B cell (primary cell): ENCODE measurements around the gene ST6GAL1. TPM values are rescaled to one million over a fixed set of nuclear protein-coding genes. Genes with fewer than 3 reads are reported as not detected.
A peak's percentile ranks its signal among the peaks of the same experiment; 100 is the strongest.

Experiments
- ATAC-seq: fragments of 200-7000 bp; cut with Tn5 transposase; one replicate; pipeline ENCODE4 v1.10.0; 2021; ENCODE audit warnings: low read depth, mild to moderate bottlenecking, moderate number of reproducible peaks, moderate library complexity
- CTCF ChIA-PET: fragments of 350-600 bp; sonication (Branson Sonifier 250); formaldehyde crosslinking; loops from one replicate; lab custom pipeline; 2021; ENCODE audit warnings: antibody characterized with exemption, inconsistent platforms; lab: Charles Lee
- POLR2A ChIA-PET: fragments of 350-600 bp; sonication (Branson Sonifier 250); formaldehyde crosslinking; loops from one replicate; lab custom pipeline; 2021; ENCODE audit warnings: antibody characterized with exemption; lab: Charles Lee
- DNase-seq: peaks from one replicate; pipeline ENCODE4 v3.0.0; 2013
- H2AFZ ChIP-seq: 2 replicates; pipeline ENCODE4 v1.6.1; 2012; ENCODE audit warnings: mild to moderate bottlenecking, low read depth, low read length; ENCODE audit not compliant: insufficient read depth, poor library complexity, severe bottlenecking
- H3K27ac ChIP-seq, 2 donors: 1 replicate in 1 of 2; 2 replicates in 1 of 2; pipeline ENCODE4 v1.5.1; 2012 to 2013; ENCODE audit warnings: low read length in 2 of 2, mild to moderate bottlenecking in 2 of 2, moderate library complexity in 1 of 2
- H3K27me3 ChIP-seq, 4 experiments: fragments of 200-600 bp in 1 of 4; sonication (generic) in 1 of 4; replicated peaks in 1 of 4; 1 replicate in 2 of 4; 2 replicates in 2 of 4; pipeline versions ENCODE4 v1.6.1 to v1.7.0; 2013 to 2016; ENCODE audit warnings: low read length in 3 of 4, mild to moderate bottlenecking in 2 of 4, mixed read lengths in 1 of 4, moderate library complexity in 1 of 4; ENCODE audit not compliant: insufficient read depth in 4 of 4, control insufficient read depth in 3 of 4; ENCODE audit errors: control extremely low read depth in 1 of 4
- H3K36me3 ChIP-seq, 2 experiments: replicated peaks in 1 of 2; 1 replicate in 1 of 2; 2 replicates in 1 of 2; pipeline versions ENCODE4 v1.6.1 to v1.7.1; 2013; ENCODE audit warnings: low read length in 1 of 2; ENCODE audit not compliant: insufficient read depth in 2 of 2, control insufficient read depth in 1 of 2; ENCODE audit errors: control extremely low read depth in 1 of 2, extremely low read depth in 1 of 2
- H3K4me1 ChIP-seq, 2 donors: fragments of 200-600 bp in 1 of 2; sonication (generic) in 1 of 2; 1 replicate in 1 of 2; 2 replicates in 1 of 2; pipeline versions ENCODE4 v1.5.1 to v1.6.1; 2013 to 2017; ENCODE audit warnings: low read length in 2 of 2; ENCODE audit not compliant: control insufficient read depth in 2 of 2, insufficient read depth in 2 of 2
- H3K4me2 ChIP-seq: replicated peaks from 2 replicates; pipeline ENCODE3; 2012; ENCODE audit warnings: mild to moderate bottlenecking, low read depth, low read length; ENCODE audit not compliant: poor library complexity, severe bottlenecking
- H3K4me3 ChIP-seq, 5 experiments: fragments of 200-600 bp in 1 of 5; sonication (generic) in 1 of 5; 1 replicate in 3 of 5; 2 replicates in 2 of 5; pipeline versions ENCODE4 v1.5.1 to v1.7.0; 2011 to 2016; ENCODE audit warnings: low read length in 4 of 5, mild to moderate bottlenecking in 4 of 5, low read depth in 2 of 5, control low read depth in 1 of 5, moderate library complexity in 1 of 5; ENCODE audit not compliant: insufficient read depth in 1 of 5; ENCODE audit errors: control extremely low read depth in 1 of 5, extremely low read depth in 1 of 5
- H3K79me2 ChIP-seq: fragments of 200-600 bp; sonication (generic); one replicate; pipeline ENCODE4 v1.6.0; 2016; ENCODE audit warnings: low read length; ENCODE audit not compliant: control insufficient read depth, insufficient read depth
- H3K9ac ChIP-seq: fragments of 200-600 bp; sonication (generic); 2 replicates; pipeline ENCODE4 v1.6.1; 2017; ENCODE audit warnings: mild to moderate bottlenecking, low read length, moderate library complexity
- H3K9me3 ChIP-seq, 3 donors: one replicate each; pipeline versions ENCODE4 v1.6.1 to v1.7.1; 2013; ENCODE audit warnings: low read length in 2 of 3; ENCODE audit not compliant: control insufficient read depth in 2 of 3, insufficient read depth in 1 of 3; ENCODE audit errors: control extremely low read depth in 1 of 3
- H4K20me1 ChIP-seq: 2 replicates; pipeline ENCODE4 v1.6.0; 2012; ENCODE audit warnings: mild to moderate bottlenecking, low read length; ENCODE audit not compliant: insufficient read depth, control insufficient read depth, poor library complexity, severe bottlenecking
- H3K27ac Mint-ChIP-seq: one replicate; pipeline ENCODE4 v1.8.0; 2021; ENCODE audit warnings: mixed read lengths
- H3K27me3 Mint-ChIP-seq: one replicate; pipeline ENCODE4 v1.8.0; 2021; ENCODE audit warnings: mixed read lengths
- H3K4me1 Mint-ChIP-seq: one replicate; pipeline ENCODE4 v1.8.0; 2021; ENCODE audit warnings: mixed read lengths
- H3K4me3 Mint-ChIP-seq: one replicate; pipeline ENCODE4 v1.8.0; 2021; ENCODE audit warnings: mixed read lengths
- H3K9me3 Mint-ChIP-seq: one replicate; pipeline ENCODE4 v1.8.0; 2022; ENCODE audit warnings: mixed read lengths; ENCODE audit not compliant: insufficient read depth
- CTCF ChIP-seq: fragments of 200-600 bp; IDR thresholded peaks from one replicate; pipeline ENCODE4 v1.8.0; 2022; ENCODE audit warnings: antibody characterized with exemption, mild to moderate bottlenecking
- EZH2 ChIP-seq: IDR thresholded peaks from 2 replicates; pipeline ENCODE4 v1.6.1; 2012; ENCODE audit warnings: borderline replicate concordance, low read depth, mild to moderate bottlenecking, moderate library complexity, low read length; ENCODE audit not compliant: insufficient read depth, poor library complexity, severe bottlenecking
- WGBS: methylation state at CpG from one replicate; pipeline ENCODE4 v1.1.5; 2013; ENCODE audit warnings: missing lambda C conversion rate; ENCODE audit not compliant: insufficient coverage; 5-methylcytosine and 5-hydroxymethylcytosine counted together
- intact Hi-C: fragments of 100-400 bp; cut with micrococcal nuclease; formaldehyde crosslinking; loops from one replicate; pipeline ENCODE4 v1.10.0; 2022
- polyA plus RNA-seq: library from polyadenylated mRNA; depleted of rRNA; stranded (reverse); fragments of >200 nt; gene quantifications from 2 replicates; pipeline ENCODE4 v1.2.3, GENCODE V29; 2012
- total RNA-seq, 2 donors: library from RNA; stranded (reverse); fragments of 120-200 nt in 1 of 2; gene quantifications; 1 replicate in 1 of 2; 2 replicates in 1 of 2; pipeline versions ENCODE4 v1.2.3 to v1.2.4, GENCODE V29; 2013 to 2022

ST6GAL1 gene
- total and polyA plus RNA-seq, 2 donors (not counting 1 experiment from before 2014, with no cell fraction given): 174 to 563 TPM

- Histone ChIP-seq H3K9ac (no peak overlapping the region), H3K79me2 (peaks cover 67% of the 10 kb centered on the region), H3K27ac (peak overlapping the region in 1 of 2 donors; percentile 9), H3K9me3 (no peaks in the 10 kb centered on the region), H3K27me3 (no peaks in the 10 kb centered on the region), H3K36me3 (peaks cover 0 to 73% of the 10 kb centered on the region in 2 experiments), H4K20me1 (peaks cover 32% of the 10 kb centered on the region), H2AFZ (no peak overlapping the region), H3K4me2 (no peak overlapping the region), H3K4me1 (peaks cover 15 to 31% of the 10 kb centered on the region in 2 donors), H3K4me3 (no peak overlapping the region)
- ATAC-seq (no peak), DNase-seq (no peak)
- peak overlapping the region; percentile 61 for H3K27ac Mint-ChIP-seq
- no peak for TF ChIP-seq CTCF
- TF ChIP-seq EZH2: no peak
- no peak overlapping the region for H3K4me3 Mint-ChIP-seq
- H3K9me3 Mint-ChIP-seq: no peaks in the 10 kb centered on the region
- peaks cover 59% of the 10 kb centered on the region for H3K4me1 Mint-ChIP-seq
- H3K27me3 Mint-ChIP-seq: no peaks in the 10 kb centered on the region
- 71% methylated on average over 4 of the region's 10 CpGs for WGBS
- CTCF ChIA-PET: interaction anchor here (1.1 to 2.3 kb wide), 4 partner anchors 14 to 147 kb away, joined by 3 to 9 read pairs (median 4); no protein-coding TSS in a partner anchor
- intact Hi-C loops: loop anchor here (5.0 kb wide), 1 partner anchor 33 kb away; the partner anchor contains the start of gene ST6GAL1
- POLR2A ChIA-PET: no interaction called here
Observed at GRCh38 chr3:186965141-186965879, 35.0 kb downstream of the ST6GAL1 start.

DNA sequence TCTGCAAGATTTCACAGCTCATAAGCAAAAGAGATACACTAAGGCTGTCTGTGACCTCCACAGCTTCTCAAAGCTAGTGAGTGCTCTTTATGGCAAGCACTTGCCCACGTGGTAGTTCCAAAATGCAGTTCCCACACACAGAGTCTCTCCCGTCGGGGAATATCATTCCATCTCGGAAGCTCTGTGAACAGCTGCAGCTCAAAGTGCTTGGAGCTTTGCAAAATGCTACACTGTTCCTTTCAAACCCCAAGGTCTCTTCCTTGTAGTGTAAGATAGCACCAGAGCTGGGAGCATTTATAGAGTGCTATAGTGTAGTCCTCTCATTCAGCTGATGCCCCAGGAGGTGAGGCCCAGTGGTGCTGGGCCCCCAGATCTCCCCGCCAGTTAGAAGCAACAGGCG lies 36.1 kb downstream of the ST6GAL1 start:
- H3K4me1 ChIP-seq: peaks cover 10 to 20% of the 10 kb centered on the region in 2 donors
- 93% methylated on average over 6 of the region's 6 CpGs for WGBS
- no peaks in the 10 kb centered on the region for H3K27me3 Mint-ChIP-seq
- no peak overlapping the region for H3K4me2 ChIP-seq
- H4K20me1 ChIP-seq: peaks cover 24% of the 10 kb centered on the region
- TF ChIP-seq CTCF (no peak), EZH2 (no peak)
- H3K4me3 Mint-ChIP-seq: no peak overlapping the region
- peaks cover 67% of the 10 kb centered on the region for H3K79me2 ChIP-seq
- no peak for DNase-seq
- peak overlapping the region in 1 of 2 donors; percentile 80 for H3K27ac ChIP-seq
- H3K4me3 ChIP-seq: no peak overlapping the region
- no peak overlapping the region for H2AFZ ChIP-seq
- H3K27ac Mint-ChIP-seq: peak overlapping the region; percentile 10
- H3K4me1 Mint-ChIP-seq: peaks cover 59% of the 10 kb centered on the region
- no peaks in the 10 kb centered on the region for H3K9me3 Mint-ChIP-seq
- H3K27me3 ChIP-seq: no peaks in the 10 kb centered on the region
- POLR2A ChIA-PET: interaction anchor here (0.5 to 0.6 kb wide), 3 partner anchors 14 to 55 kb away, joined by 3 to 4 read pairs (median 3); no protein-coding TSS in a partner anchor
- intact Hi-C loops: loop anchor here (5.0 kb wide), 1 partner anchor 34 kb away; the partner anchor contains the start of gene ST6GAL1
- H3K9ac ChIP-seq: no peak overlapping the region
- CTCF ChIA-PET: interaction anchor here (0.6 to 2.3 kb wide), 4 partner anchors 8 to 35 kb away, joined by 3 to 9 read pairs (median 4); no protein-coding TSS in a partner anchor
- ATAC-seq: no peak
- H3K36me3 ChIP-seq: peaks cover 0 to 72% of the 10 kb centered on the region in 2 experiments
- H3K9me3 ChIP-seq: no peaks in the 10 kb centered on the region
